ENCODE data around the gene CENPT. TPM values are rescaled to one million over a fixed set of nuclear protein-coding genes. Genes with fewer than 3 reads are reported as not detected.

Gene CENPT
- total and polyA plus RNA-seq, 2 of the 13 experiments (the other 11 are each of a cell fraction or from before 2014, with no cell fraction given): 40.9 to 43.3 TPM

- TF ChIP-seq ATF6 (CRISPR knock-in tag; conservative IDR thresholded peaks at IDR 0.05): 0 out of 2 replicates have a peak, but pooled peaks have one; percentile 40
- TF ChIP-seq TEF (CRISPR knock-in tag; IDR thresholded peaks at IDR 0.05): no peak
- TF ChIP-seq KDM2A (CRISPR knock-in tag; IDR thresholded peaks at IDR 0.05; ENCODE audit: borderline replicate concordance, low read depth): peak; percentile 30; the same call in 1 of the 2 replicates
- no peak for TF ChIP-seq ZNF75D (CRISPR knock-in tag; IDR thresholded peaks at IDR 0.05; ENCODE audit: borderline replicate concordance)
- TF ChIP-seq NONO (IDR thresholded peaks at IDR 0.05): no peak
- peak; percentile 26 for TF ChIP-seq NONO (CRISPR knock-in tag; conservative IDR thresholded peaks at IDR 0.05)
- no peak for TF ChIP-seq RARG (CRISPR knock-in tag; IDR thresholded peaks at IDR 0.05; ENCODE audit: low read depth)
- TF ChIP-seq MED1 (CRISPR knock-in tag; IDR thresholded peaks at IDR 0.05): peak; percentile 48
- TF ChIP-seq ZNF746 (CRISPR knock-in tag; IDR thresholded peaks at IDR 0.05): peak; percentile 16; the same call in 1 of the 2 replicates
- TF ChIP-seq ZNF33B (CRISPR knock-in tag; IDR thresholded peaks at IDR 0.05): peak; percentile 81
- TF ChIP-seq ZNF563 (CRISPR knock-in tag; IDR thresholded peaks at IDR 0.05): peak; percentile 73; the same call in 1 of the 2 replicates
- no peak for TF ChIP-seq SRSF9 (IDR thresholded peaks at IDR 0.05; ENCODE audit: borderline replicate concordance, insufficient read depth, low read depth, low read length, poor library complexity, severe bottlenecking)
- peak; percentile 90 for TF ChIP-seq CEBPB (IDR thresholded peaks at IDR 0.05; ENCODE audit: borderline replicate concordance, low read depth, low read length)
- TF ChIP-seq ZFP36 (IDR thresholded peaks at IDR 0.05; ENCODE audit: borderline replicate concordance, low read depth, low read length, partially characterized antibody): no peak
- TF ChIP-seq ZNF556 (CRISPR knock-in tag; IDR thresholded peaks at IDR 0.05; ENCODE audit: borderline replicate concordance): peak; percentile 26; the same call in 1 of the 2 replicates
- no peak for TF ChIP-seq ZNF10 (CRISPR knock-in tag; IDR thresholded peaks at IDR 0.05; ENCODE audit: borderline replicate concordance, low read depth)
- TF ChIP-seq TERF1 (CRISPR knock-in tag; IDR thresholded peaks at IDR 0.05): no peak
- peak; percentile 85 for TF ChIP-seq GATAD1 (CRISPR knock-in tag; IDR thresholded peaks at IDR 0.05)
- TF ChIP-seq ZSCAN25 (CRISPR knock-in tag; IDR thresholded peaks at IDR 0.05): peak; percentile 98
- 0 out of 2 replicates have a peak, but pooled peaks have one; percentile 9 for TF ChIP-seq PHF21A (CRISPR knock-in tag; IDR thresholded peaks at IDR 0.05)
- TF ChIP-seq CBX2 (IDR thresholded peaks at IDR 0.05; ENCODE audit: low read depth, low read length): no peak
- TF ChIP-seq CBX2 (CRISPR knock-in tag; IDR thresholded peaks at IDR 0.05; ENCODE audit: low read depth): no peak
- peak; percentile 89; the same call in 1 of the 2 replicates for TF ChIP-seq ZFX (CRISPR knock-in tag; IDR thresholded peaks at IDR 0.05; ENCODE audit: low read depth)
- TF ChIP-seq REL (CRISPR knock-in tag; conservative IDR thresholded peaks at IDR 0.05): no peak; the same call in 1 of the 2 replicates
- TF ChIP-seq ZBTB26 (CRISPR knock-in tag; IDR thresholded peaks at IDR 0.05; ENCODE audit: borderline replicate concordance): no peak
These were observed 40.9 kb downstream of the CENPT start, which contains the start of the genes RANBP10 and TSNAXIP1 (continued) for GRCh38 chr16:67806428-67807147.
